DND-41 (cell line): ENCODE measurements around the gene EBF4.

Experiments used
- EZH2 ChIP-seq: IDR thresholded peaks from 3 replicates; pipeline ENCODE4 v1.6.1; 2012; ENCODE audit warnings: borderline replicate concordance, low read depth, mild to moderate bottlenecking, moderate library complexity, low read length, inconsistent platforms; ENCODE audit not compliant: severe bottlenecking
- TF ChIP-seq, protein P1 (sequence below): IDR thresholded peaks from 2 replicates; pipeline ENCODE4 v1.5.1; 2012; ENCODE audit warnings: borderline replicate concordance, low read length, moderate library complexity, mild to moderate bottlenecking; ENCODE audit not compliant: poor library complexity, severe bottlenecking; ENCODE audit errors: extremely low read depth

DNA sequence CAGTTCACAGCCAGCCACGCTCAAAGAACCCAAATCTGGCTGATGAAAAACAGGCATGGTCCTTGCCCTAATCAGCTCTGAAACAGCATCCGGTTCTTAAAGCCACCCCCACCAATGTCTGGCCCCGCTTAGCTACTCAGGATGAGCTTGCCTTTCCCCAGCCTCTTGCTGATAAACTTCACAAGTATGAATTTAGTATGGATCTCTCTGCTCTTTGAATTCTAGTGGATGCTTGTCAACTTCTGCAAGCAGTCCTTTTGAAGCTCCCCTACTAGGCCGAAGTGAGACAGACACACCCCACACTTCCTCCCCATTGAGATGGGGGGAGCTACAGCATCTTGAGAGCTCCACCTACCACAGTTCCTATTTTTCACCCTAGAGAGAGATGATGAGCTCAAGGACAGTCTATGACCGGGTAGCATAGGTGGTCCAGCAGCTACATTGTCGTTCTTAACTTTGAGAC is 36.7 kb downstream of the EBF4 start:
- TF ChIP-seq, protein P1, sequence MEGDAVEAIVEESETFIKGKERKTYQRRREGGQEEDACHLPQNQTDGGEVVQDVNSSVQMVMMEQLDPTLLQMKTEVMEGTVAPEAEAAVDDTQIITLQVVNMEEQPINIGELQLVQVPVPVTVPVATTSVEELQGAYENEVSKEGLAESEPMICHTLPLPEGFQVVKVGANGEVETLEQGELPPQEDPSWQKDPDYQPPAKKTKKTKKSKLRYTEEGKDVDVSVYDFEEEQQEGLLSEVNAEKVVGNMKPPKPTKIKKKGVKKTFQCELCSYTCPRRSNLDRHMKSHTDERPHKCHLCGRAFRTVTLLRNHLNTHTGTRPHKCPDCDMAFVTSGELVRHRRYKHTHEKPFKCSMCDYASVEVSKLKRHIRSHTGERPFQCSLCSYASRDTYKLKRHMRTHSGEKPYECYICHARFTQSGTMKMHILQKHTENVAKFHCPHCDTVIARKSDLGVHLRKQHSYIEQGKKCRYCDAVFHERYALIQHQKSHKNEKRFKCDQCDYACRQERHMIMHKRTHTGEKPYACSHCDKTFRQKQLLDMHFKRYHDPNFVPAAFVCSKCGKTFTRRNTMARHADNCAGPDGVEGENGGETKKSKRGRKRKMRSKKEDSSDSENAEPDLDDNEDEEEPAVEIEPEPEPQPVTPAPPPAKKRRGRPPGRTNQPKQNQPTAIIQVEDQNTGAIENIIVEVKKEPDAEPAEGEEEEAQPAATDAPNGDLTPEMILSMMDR, result no peak
- TF ChIP-seq EZH2, result no peak
